ENCODE data around the gene GALNT10.

GRCh38 chr5:154201108-154201769, 10.7 kb downstream of the GALNT10 start:
- TF ChIP-seq ZFP36 (IDR thresholded peaks at IDR 0.05; ENCODE audit: borderline replicate concordance, partially characterized antibody) (no peak), CEBPB (IDR thresholded peaks at IDR 0.05) (no peak), POLR2A (IDR thresholded peaks at IDR 0.05; ENCODE audit: low read length) (no peak), MYC (IDR thresholded peaks at IDR 0.05; ENCODE audit: borderline replicate concordance, low read length) (no peak), RNF2 (IDR thresholded peaks at IDR 0.05; ENCODE audit: borderline replicate concordance, low read depth) (no peak), BHLHE40 (IDR thresholded peaks at IDR 0.05; ENCODE audit: low read depth, low read length) (no peak), SMC3 (IDR thresholded peaks at IDR 0.05) (no peak), CHD2 (IDR thresholded peaks at IDR 0.05; ENCODE audit: low read length, partially characterized antibody) (no peak), RCOR1 (IDR thresholded peaks at IDR 0.05; ENCODE audit: low read depth, low read length) (no peak), TP53 (CRISPR knock-in tag; IDR thresholded peaks at IDR 0.05) (no peak), USF2 (IDR thresholded peaks at IDR 0.05) (no peak)
- TF ChIP-seq, protein P1, sequence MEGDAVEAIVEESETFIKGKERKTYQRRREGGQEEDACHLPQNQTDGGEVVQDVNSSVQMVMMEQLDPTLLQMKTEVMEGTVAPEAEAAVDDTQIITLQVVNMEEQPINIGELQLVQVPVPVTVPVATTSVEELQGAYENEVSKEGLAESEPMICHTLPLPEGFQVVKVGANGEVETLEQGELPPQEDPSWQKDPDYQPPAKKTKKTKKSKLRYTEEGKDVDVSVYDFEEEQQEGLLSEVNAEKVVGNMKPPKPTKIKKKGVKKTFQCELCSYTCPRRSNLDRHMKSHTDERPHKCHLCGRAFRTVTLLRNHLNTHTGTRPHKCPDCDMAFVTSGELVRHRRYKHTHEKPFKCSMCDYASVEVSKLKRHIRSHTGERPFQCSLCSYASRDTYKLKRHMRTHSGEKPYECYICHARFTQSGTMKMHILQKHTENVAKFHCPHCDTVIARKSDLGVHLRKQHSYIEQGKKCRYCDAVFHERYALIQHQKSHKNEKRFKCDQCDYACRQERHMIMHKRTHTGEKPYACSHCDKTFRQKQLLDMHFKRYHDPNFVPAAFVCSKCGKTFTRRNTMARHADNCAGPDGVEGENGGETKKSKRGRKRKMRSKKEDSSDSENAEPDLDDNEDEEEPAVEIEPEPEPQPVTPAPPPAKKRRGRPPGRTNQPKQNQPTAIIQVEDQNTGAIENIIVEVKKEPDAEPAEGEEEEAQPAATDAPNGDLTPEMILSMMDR (IDR thresholded peaks at IDR 0.05) = no peak
- TF ChIP-seq, protein P2, sequence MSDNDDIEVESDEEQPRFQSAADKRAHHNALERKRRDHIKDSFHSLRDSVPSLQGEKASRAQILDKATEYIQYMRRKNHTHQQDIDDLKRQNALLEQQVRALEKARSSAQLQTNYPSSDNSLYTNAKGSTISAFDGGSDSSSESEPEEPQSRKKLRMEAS (IDR thresholded peaks at IDR 0.05) = no peak
- TF ChIP-seq, protein P3, sequence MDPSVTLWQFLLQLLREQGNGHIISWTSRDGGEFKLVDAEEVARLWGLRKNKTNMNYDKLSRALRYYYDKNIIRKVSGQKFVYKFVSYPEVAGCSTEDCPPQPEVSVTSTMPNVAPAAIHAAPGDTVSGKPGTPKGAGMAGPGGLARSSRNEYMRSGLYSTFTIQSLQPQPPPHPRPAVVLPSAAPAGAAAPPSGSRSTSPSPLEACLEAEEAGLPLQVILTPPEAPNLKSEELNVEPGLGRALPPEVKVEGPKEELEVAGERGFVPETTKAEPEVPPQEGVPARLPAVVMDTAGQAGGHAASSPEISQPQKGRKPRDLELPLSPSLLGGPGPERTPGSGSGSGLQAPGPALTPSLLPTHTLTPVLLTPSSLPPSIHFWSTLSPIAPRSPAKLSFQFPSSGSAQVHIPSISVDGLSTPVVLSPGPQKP (IDR thresholded peaks at IDR 0.05; ENCODE audit: low read depth, low read length) = no peak
